OCI-LY7 (cell line): Measurements from ENCODE around the gene FAM78A. TPM values are rescaled to one million over a fixed set of nuclear protein-coding genes. Genes with fewer than 3 reads are reported as not detected.

Experiments
- BruUV-seq: library from RNA; stranded (reverse); fragments of 400-500 nt; replicated peaks from 2 replicates; lab custom pipeline; 2021; lab: Mats Ljungman, UMichigan
- CTCF ChIA-PET: fragments of 300-600 bp; sonication (Branson Sonifier 250); formaldehyde crosslinking; loops from one replicate; lab custom pipeline; 2022; ENCODE audit warnings: antibody characterized with exemption; ENCODE audit not compliant: unreplicated experiment; lab: Charles Lee
- POLR2A ChIA-PET: fragments of 300-600 bp; sonication (Branson Sonifier 250); formaldehyde crosslinking; loops from one replicate; lab custom pipeline; 2022; ENCODE audit warnings: antibody characterized with exemption; lab: Charles Lee
- DNase-seq: peaks from one replicate; pipeline ENCODE4 v3.0.0-alpha.2; 2015; ENCODE audit warnings: low spot score
- H2AFZ ChIP-seq: fragments of 200-600 bp; sonication (generic), shearing (Covaris generic); 2 replicates; pipeline ENCODE4 v1.6.1; 2014; ENCODE audit warnings: mild to moderate bottlenecking, antibody characterized with exemption, low read length, moderate library complexity
- H3K27ac ChIP-seq: fragments of 200-600 bp; sonication (generic); 2 replicates; pipeline ENCODE4 v1.5.1; 2014; ENCODE audit warnings: mixed run types, low read depth, mild to moderate bottlenecking, moderate library complexity, low read length, inconsistent platforms; ENCODE audit not compliant: poor library complexity, severe bottlenecking
- H3K36me3 ChIP-seq: fragments of 200-600 bp; sonication (generic); 2 replicates; pipeline ENCODE4 v1.6.1; 2014; ENCODE audit warnings: mild to moderate bottlenecking, antibody characterized with exemption, low read length, moderate library complexity, mixed read lengths; ENCODE audit not compliant: insufficient read depth
- H3K4me1 ChIP-seq: fragments of 200-600 bp; sonication (generic); 2 replicates; pipeline ENCODE4 v1.5.1; 2014; ENCODE audit warnings: mild to moderate bottlenecking, low read length; ENCODE audit not compliant: insufficient read depth, poor library complexity, severe bottlenecking
- H3K4me2 ChIP-seq: fragments of 200-600 bp; sonication (generic); 2 replicates; pipeline ENCODE4 v1.6.1; 2014; ENCODE audit warnings: mild to moderate bottlenecking, low read length
- H3K4me3 ChIP-seq: fragments of 200-600 bp; sonication (generic); 2 replicates; pipeline ENCODE4 v1.5.1; 2014; ENCODE audit warnings: mild to moderate bottlenecking, low read depth, low read length; ENCODE audit not compliant: poor library complexity, severe bottlenecking
- H3K79me2 ChIP-seq: fragments of 200-600 bp; sonication (generic); 2 replicates; pipeline ENCODE4 v1.6.1; 2016; ENCODE audit warnings: low read depth, mild to moderate bottlenecking, low read length, moderate library complexity, mixed read lengths; ENCODE audit not compliant: insufficient read depth
- H3K9me2 ChIP-seq: fragments of 200-600 bp; sonication (generic); 2 replicates; pipeline ENCODE4 v1.6.1; 2016; ENCODE audit warnings: mild to moderate bottlenecking, low read length, mixed read lengths; ENCODE audit not compliant: insufficient read depth
- H3K9me3 ChIP-seq: fragments of 200-600 bp; sonication (generic); 2 replicates; pipeline ENCODE4 v1.6.1; 2014; ENCODE audit warnings: mild to moderate bottlenecking, mixed run types, low read length, mixed read lengths
- H4K20me1 ChIP-seq: fragments of 200-600 bp; sonication (generic); 2 replicates; pipeline ENCODE4 v1.6.1; 2014; ENCODE audit warnings: mild to moderate bottlenecking, antibody characterized with exemption, low read length, moderate library complexity, mixed read lengths; ENCODE audit not compliant: insufficient read depth
- CTCF ChIP-seq: fragments of 200-600 bp; sonication (generic); conservative IDR thresholded peaks from 2 replicates; pipeline ENCODE4 v1.5.1; 2014; ENCODE audit warnings: mild to moderate bottlenecking, antibody characterized with exemption, low read length, moderate library complexity, mixed read lengths
- EZH2phosphoT487 ChIP-seq: fragments of 200-600 bp; sonication (generic); IDR thresholded peaks from 2 replicates; pipeline ENCODE4 v1.6.1; 2018; ENCODE audit warnings: low read depth, borderline replicate concordance, mild to moderate bottlenecking, mixed run types, antibody characterized with exemption, low read length, moderate library complexity, mixed read lengths
- intact Hi-C: fragments of 100-400 bp; cut with micrococcal nuclease; formaldehyde crosslinking; loops from one replicate; pipeline ENCODE4 v1.10.0; 2022; ENCODE audit not compliant: unreplicated experiment
- total RNA-seq, 2 experiments: library from RNA; depleted of rRNA in 1 of 2; stranded (reverse); fragments of >200 nt in 1 of 2; shearing (Covaris generic) in 1 of 2; gene quantifications; 2 replicates each; pipeline ENCODE4 v1.2.3, GENCODE V29; 2014 to 2022

Gene FAM78A
- total RNA-seq, 2 experiments from 2014 or later: 25.0 to 35.0 TPM

DNA sequence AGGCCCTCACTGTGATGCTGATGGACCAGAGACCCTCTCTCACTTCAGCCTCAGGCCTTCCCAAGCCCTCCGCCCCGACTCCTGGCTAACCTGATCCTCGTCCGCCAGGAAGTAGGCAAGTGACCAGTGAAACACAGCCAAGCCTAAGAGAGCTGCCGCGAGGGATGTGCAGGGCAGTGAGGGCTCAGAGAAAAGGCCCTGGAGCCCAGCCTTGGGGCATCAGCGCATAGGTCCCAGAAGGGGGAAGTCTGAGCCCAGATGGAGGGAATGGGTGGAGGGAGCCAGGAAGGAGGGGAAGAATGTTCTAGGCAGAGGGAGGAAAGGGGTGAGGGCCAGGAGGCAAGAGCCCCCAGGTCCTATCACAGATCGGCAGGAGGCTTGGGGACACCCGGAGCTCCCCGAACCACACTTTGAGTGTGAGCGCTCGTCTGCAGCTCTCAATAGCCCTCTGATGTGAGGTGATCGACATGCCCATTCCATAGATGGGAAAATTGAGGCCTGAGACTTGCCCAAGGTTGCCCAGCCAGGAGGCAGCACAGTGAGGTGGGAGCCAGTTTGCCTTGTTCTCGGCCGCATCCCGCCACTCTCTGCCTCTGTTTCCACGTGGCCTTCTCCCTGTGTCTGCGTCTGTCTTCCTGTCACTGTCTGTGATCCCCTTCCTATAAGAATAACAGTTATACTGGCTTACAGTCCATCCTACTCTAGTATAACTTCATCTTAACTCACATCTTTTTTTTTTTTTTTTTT lies 33.4 kb upstream of the FAM78A start:
- H3K36me3 ChIP-seq: no peaks in the 10 kb centered on the region
- H3K4me1 ChIP-seq: no peaks in the 10 kb centered on the region
- no peak overlapping the region for H3K27ac ChIP-seq
- H3K9me2 ChIP-seq: no peaks in the 10 kb centered on the region
- H2AFZ ChIP-seq: no peak overlapping the region
- no peak for DNase-seq
- ChIA-PET CTCF (no interaction called here), POLR2A (interaction anchor here (0.7 kb wide), 1 partner anchor 29 kb away, joined by 3 read pairs; no protein-coding TSS in a partner anchor)
- intact Hi-C loops: no loop called here
- no peak overlapping the region for H3K4me2 ChIP-seq
- no peak overlapping the region for H3K4me3 ChIP-seq
- no TSS peak for BruUV-seq
- TF ChIP-seq CTCF (no peak), EZH2phosphoT487 (no peak)
- H3K9me3 ChIP-seq: no peaks in the 10 kb centered on the region
- no peaks in the 10 kb centered on the region for H4K20me1 ChIP-seq
- no peaks in the 10 kb centered on the region for H3K79me2 ChIP-seq

DNA sequence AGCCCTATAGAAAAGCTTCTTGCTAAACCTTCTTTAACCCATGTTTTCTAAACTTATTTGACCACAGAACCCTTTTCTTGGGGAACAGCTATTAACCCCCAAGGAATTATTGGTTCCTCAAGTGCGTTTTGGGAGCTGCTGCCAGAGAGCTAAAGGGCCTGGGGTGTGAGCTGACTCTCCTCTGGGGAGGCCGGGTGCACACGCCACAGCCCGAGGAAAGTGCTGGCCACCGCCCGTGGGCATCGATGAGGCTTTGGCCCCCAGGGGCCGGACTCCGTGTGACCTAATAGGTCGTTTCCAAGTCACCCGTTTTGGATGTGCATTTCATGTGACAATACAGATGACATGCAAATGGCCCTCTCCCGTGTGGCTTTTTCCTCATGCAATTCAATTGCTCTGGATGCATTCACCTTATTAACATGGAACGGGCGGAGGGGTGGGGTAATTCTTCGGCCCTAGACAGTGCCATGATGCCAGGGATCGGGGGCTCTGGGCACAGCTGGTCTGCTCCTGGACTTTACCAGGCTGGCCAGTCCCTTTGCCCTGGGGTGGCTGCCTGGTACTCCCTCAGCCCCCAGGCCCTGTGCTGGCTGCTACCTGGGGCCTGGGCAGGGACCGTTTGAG lies 32.7 kb upstream of the FAM78A start:
- no peaks in the 10 kb centered on the region for H3K36me3 ChIP-seq
- CTCF ChIA-PET: no interaction called here
- no peak overlapping the region for H3K4me2 ChIP-seq
- no peak for DNase-seq
- H3K9me3 ChIP-seq: no peaks in the 10 kb centered on the region
- no peak overlapping the region for H2AFZ ChIP-seq
- intact Hi-C loops: no loop called here
- H3K9me2 ChIP-seq: no peaks in the 10 kb centered on the region
- no TSS peak for BruUV-seq
- no peaks in the 10 kb centered on the region for H3K4me1 ChIP-seq
- TF ChIP-seq EZH2phosphoT487 (no peak), CTCF (no peak)
- no peak overlapping the region for H3K4me3 ChIP-seq
- no peaks in the 10 kb centered on the region for H4K20me1 ChIP-seq
- no peak overlapping the region for H3K27ac ChIP-seq
- POLR2A ChIA-PET: no interaction called here
- no peaks in the 10 kb centered on the region for H3K79me2 ChIP-seq

- Histone ChIP-seq H3K79me2 (no peaks in the 10 kb centered on the region), H3K9me2 (no peaks in the 10 kb centered on the region), H4K20me1 (no peaks in the 10 kb centered on the region), H2AFZ (no peak overlapping the region), H3K4me1 (no peaks in the 10 kb centered on the region), H3K9me3 (no peaks in the 10 kb centered on the region), H3K4me2 (no peak overlapping the region), H3K4me3 (no peak overlapping the region), H3K27ac (no peak overlapping the region), H3K36me3 (no peaks in the 10 kb centered on the region)
- no peak for TF ChIP-seq CTCF
- TF ChIP-seq EZH2phosphoT487: no peak
- BruUV-seq: no TSS peak
- no peak for DNase-seq
- ChIA-PET POLR2A (no interaction called here), CTCF (no interaction called here)
- intact Hi-C loops: no loop called here
Measured at GRCh38 chr9:131308452-131308851, 32.1 kb upstream of the FAM78A start.
